IMR-90 (cell line): Measurements from ENCODE around the gene HECW1. TPM values are rescaled to one million over a fixed set of nuclear protein-coding genes. Genes with fewer than 3 reads are reported as not detected.

Experiments
- ATAC-seq: fragments of 200-7000 bp; cut with Tn5 transposase; 2 replicates; pipeline ENCODE4 v1.9.1; 2020; ENCODE audit warnings: low read depth, mild to moderate bottlenecking, moderate library complexity
- BruUV-seq: library from RNA; stranded (reverse); fragments of 400-500 nt; replicated peaks from 2 replicates; lab custom pipeline; 2021; lab: Mats Ljungman, UMichigan
- CTCF ChIA-PET: fragments of 300-600 bp; formaldehyde crosslinking; extraction: SDS; loops from one replicate; lab custom pipeline; 2021; ENCODE audit warnings: antibody characterized with exemption; lab: Yijun Ruan, JAX
- POLR2A ChIA-PET: fragments of 300-600 bp; sonication (Branson Sonifier 250); formaldehyde crosslinking; loops from one replicate; lab custom pipeline; 2022; ENCODE audit warnings: antibody characterized with exemption; ENCODE audit not compliant: unreplicated experiment; lab: Charles Lee
- DNase-seq: peaks from one replicate; pipeline ENCODE4 v3.0.0; 2013
- H2AFZ ChIP-seq: replicated peaks from 2 replicates; pipeline ENCODE3; 2013; ENCODE audit warnings: low read length, mild to moderate bottlenecking; ENCODE audit not compliant: poor library complexity
- H2AK5ac ChIP-seq: 2 replicates; pipeline ENCODE4 v1.6.1; 2013; ENCODE audit warnings: low read depth, low read length, inconsistent platforms
- H2AK9ac ChIP-seq: replicated peaks from 2 replicates; pipeline ENCODE3; 2013; ENCODE audit warnings: mild to moderate bottlenecking, low read depth, low read length, moderate library complexity; ENCODE audit not compliant: poor library complexity
- H2BK120ac ChIP-seq: 2 replicates; pipeline ENCODE4 v1.6.1; 2013; ENCODE audit warnings: low read depth, low read length, inconsistent platforms
- H2BK15ac ChIP-seq: 3 replicates; pipeline ENCODE4 v1.6.1; 2013; ENCODE audit warnings: low read depth, low read length, inconsistent platforms
- H2BK20ac ChIP-seq: 2 replicates; pipeline ENCODE4 v1.6.1; 2013; ENCODE audit warnings: low read depth, mild to moderate bottlenecking, inconsistent platforms, low read length, moderate library complexity
- H2BK5ac ChIP-seq: 2 replicates; pipeline ENCODE4 v1.6.1; 2013; ENCODE audit warnings: mild to moderate bottlenecking, low read depth, low read length, inconsistent platforms; ENCODE audit not compliant: poor library complexity, severe bottlenecking
- H3K14ac ChIP-seq: replicated peaks from 2 replicates; pipeline ENCODE4 v1.6.1; 2013; ENCODE audit warnings: low read depth, low read length, inconsistent platforms
- H3K18ac ChIP-seq: 2 replicates; pipeline ENCODE4 v1.6.1; 2013; ENCODE audit warnings: low read depth, low read length, control low read depth
- H3K23ac ChIP-seq: 2 replicates; pipeline ENCODE4 v1.6.1; 2013; ENCODE audit warnings: low read depth, low read length, inconsistent platforms
- H3K27ac ChIP-seq: 2 replicates; pipeline ENCODE4 v1.5.1; 2013; ENCODE audit warnings: mild to moderate bottlenecking, control low read depth, low read length; ENCODE audit not compliant: insufficient read depth
- H3K27me3 ChIP-seq: 2 replicates; pipeline ENCODE4 v1.6.1; 2013; ENCODE audit warnings: low read length; ENCODE audit not compliant: control insufficient read depth, insufficient read depth
- H3K36me3 ChIP-seq: 2 replicates; pipeline ENCODE4 v1.6.1; 2013; ENCODE audit warnings: low read length, mixed read lengths; ENCODE audit not compliant: control insufficient read depth, insufficient read depth
- H3K4ac ChIP-seq: 2 replicates; pipeline ENCODE4 v1.6.1; 2013; ENCODE audit warnings: low read depth, low read length, inconsistent platforms
- H3K4me1 ChIP-seq: 2 replicates; pipeline ENCODE4 v1.6.1; 2013; ENCODE audit warnings: low read length, mixed read lengths; ENCODE audit not compliant: control insufficient read depth, insufficient read depth
- H3K4me2 ChIP-seq: 2 replicates; pipeline ENCODE4 v1.6.1; 2013; ENCODE audit warnings: low read depth, mild to moderate bottlenecking, control low read depth, low read length, moderate library complexity
- H3K4me3 ChIP-seq: 2 replicates; pipeline ENCODE4 v1.5.1; 2013; ENCODE audit warnings: low read depth, mild to moderate bottlenecking, control low read depth, low read length, moderate library complexity; ENCODE audit not compliant: insufficient read depth
- H3K56ac ChIP-seq: 2 replicates; pipeline ENCODE4 v1.6.1; 2013; ENCODE audit warnings: low read length, inconsistent platforms; ENCODE audit not compliant: insufficient read depth; ENCODE audit errors: extremely low read depth
- H3K79me1 ChIP-seq, 2 experiments: 2 replicates each; pipeline ENCODE4 v1.6.1; 2013; ENCODE audit warnings: low read length in 2 of 2, inconsistent platforms in 1 of 2, low read depth in 1 of 2
- H3K9ac ChIP-seq: 2 replicates; pipeline ENCODE4 v1.6.1; 2013; ENCODE audit warnings: low read depth, low read length, control low read depth
- H3K9me1 ChIP-seq: 2 replicates; pipeline ENCODE4 v1.6.1; 2013; ENCODE audit warnings: low read length, inconsistent platforms; ENCODE audit not compliant: insufficient read depth
- H3K9me3 ChIP-seq: 2 replicates; pipeline ENCODE4 v1.6.1; 2013; ENCODE audit warnings: low read length; ENCODE audit not compliant: control insufficient read depth, insufficient read depth
- H4K20me1 ChIP-seq: 2 replicates; pipeline ENCODE4 v1.6.1; 2013; ENCODE audit warnings: low read length, inconsistent platforms; ENCODE audit not compliant: insufficient read depth
- H4K5ac ChIP-seq: 2 replicates; pipeline ENCODE4 v1.6.1; 2013; ENCODE audit warnings: mild to moderate bottlenecking, low read depth, low read length, control low read depth
- H4K8ac ChIP-seq, 2 experiments: 2 replicates each; pipeline ENCODE4 v1.6.1; 2013; ENCODE audit warnings: low read depth in 2 of 2, low read length in 2 of 2, control low read depth in 1 of 2, inconsistent platforms in 1 of 2
- H4K91ac ChIP-seq: 2 replicates; pipeline ENCODE4 v1.6.1; 2013; ENCODE audit warnings: low read depth, low read length, inconsistent platforms; ENCODE audit not compliant: insufficient read depth
- BHLHE40 ChIP-seq: fragments of 150-350 bp; IDR thresholded peaks from 2 replicates; pipeline ENCODE4 v1.6.1; 2016; ENCODE audit warnings: mild to moderate bottlenecking, low read depth, low read length
- CEBPB ChIP-seq: IDR thresholded peaks from 2 replicates; pipeline ENCODE4 v1.6.1; 2012; ENCODE audit warnings: low read depth, low read length, improper control_type of control experiment
- CHD1 ChIP-seq: IDR thresholded peaks from 2 replicates; pipeline ENCODE4 v1.6.1; 2012; ENCODE audit warnings: low read depth, low read length, improper control_type of control experiment
- MAFK ChIP-seq: IDR thresholded peaks from 2 replicates; pipeline ENCODE4 v1.6.1; 2012; ENCODE audit warnings: low read depth, low read length, improper control_type of control experiment
- MAZ ChIP-seq: IDR thresholded peaks from 2 replicates; pipeline ENCODE4 v1.6.1; 2012; ENCODE audit warnings: low read depth, mild to moderate bottlenecking, low read length, improper control_type of control experiment, moderate library complexity, borderline replicate concordance
- MXI1 ChIP-seq: IDR thresholded peaks from 2 replicates; pipeline ENCODE4 v1.6.1; 2012; ENCODE audit warnings: low read depth, mild to moderate bottlenecking, low read length, moderate library complexity, borderline replicate concordance
- NFE2L2 ChIP-seq: fragments of 150-350 bp; IDR thresholded peaks from 2 replicates; pipeline ENCODE4 v1.6.1; 2016; ENCODE audit warnings: low read depth, mild to moderate bottlenecking, low read length
- POLR2A ChIP-seq: IDR thresholded peaks from 2 replicates; pipeline ENCODE4 v1.6.1; 2012; ENCODE audit warnings: mild to moderate bottlenecking, low read depth, low read length
- RAD21 ChIP-seq: IDR thresholded peaks from 2 replicates; pipeline ENCODE4 v1.6.1; 2012; ENCODE audit warnings: low read length, improper control_type of control experiment
- RFX5 ChIP-seq: IDR thresholded peaks from 2 replicates; pipeline ENCODE4 v1.8.0; 2012; ENCODE audit warnings: low read depth, mild to moderate bottlenecking, low read length, moderate library complexity
- SMC3 ChIP-seq: fragments of 150-350 bp; IDR thresholded peaks from 2 replicates; pipeline ENCODE4 v1.6.1; 2016; ENCODE audit warnings: low read depth, mild to moderate bottlenecking, antibody characterized with exemption, low read length, moderate library complexity
- WGBS, 2 experiments: methylation state at CpG; one replicate each; pipeline versions ENCODE4 v1.1.5 to v1.1.7; 2013; ENCODE audit warnings: missing lambda C conversion rate in 2 of 2; ENCODE audit not compliant: insufficient read length in 1 of 2; ENCODE audit errors: extremely low coverage in 2 of 2; 5-methylcytosine and 5-hydroxymethylcytosine counted together
- dilution Hi-C: fragments of 300-500 bp; cut with HindIII; formaldehyde crosslinking; loops from one replicate; pipeline ENCODE4 v1.14.3; 2018; ENCODE audit warnings: low sequenced_read_pairs; ENCODE audit not compliant: unreplicated experiment
- in situ Hi-C: fragments of 300-500 bp; cut with MboI; formaldehyde crosslinking; loops from 3 replicates; pipeline ENCODE4 v1.14.3; 2019; ENCODE audit warnings: low sequenced_read_pairs, inconsistent platforms, mixed read lengths
- intact Hi-C: fragments of 100-400 bp; cut with micrococcal nuclease; formaldehyde crosslinking; loops from 2 replicates; pipeline ENCODE4 v1.10.0; 2022
- polyA plus RNA-seq, 3 experiments: library from polyadenylated mRNA; depleted of rRNA; stranded (reverse); fragments of >200 nt; gene quantifications; 2 replicates each; pipeline ENCODE4 v1.2.3, GENCODE V29; 2012; ENCODE audit warnings: low replicate concordance in 1 of 3
- total RNA-seq: library from RNA; depleted of rRNA; stranded (reverse); fragments of >200 nt; gene quantifications from 2 replicates; pipeline ENCODE4 v1.2.3, GENCODE V29; 2012
- TF ChIP-seq, protein P1 (sequence below): conservative IDR thresholded peaks from 2 replicates; pipeline ENCODE4 v1.5.1; 2012; ENCODE audit warnings: mild to moderate bottlenecking, low read depth, low read length, improper control_type of control experiment
- TF ChIP-seq, protein P2 (sequence below): fragments of 150-350 bp; IDR thresholded peaks from 2 replicates; pipeline ENCODE4 v1.6.1; 2017; ENCODE audit warnings: mild to moderate bottlenecking, antibody characterized with exemption, low read length, low read depth
- TF ChIP-seq, protein P3 (sequence below): fragments of 150-350 bp; IDR thresholded peaks from 2 replicates; pipeline ENCODE4 v1.6.1; 2016; ENCODE audit warnings: low read depth, mild to moderate bottlenecking, low read length, moderate library complexity, borderline replicate concordance

The HECW1 gene
- total and polyA plus RNA-seq, 2 of the 4 experiments (the other 2 are of a cell fraction), result 0.56 to 1.3 TPM

DNA sequence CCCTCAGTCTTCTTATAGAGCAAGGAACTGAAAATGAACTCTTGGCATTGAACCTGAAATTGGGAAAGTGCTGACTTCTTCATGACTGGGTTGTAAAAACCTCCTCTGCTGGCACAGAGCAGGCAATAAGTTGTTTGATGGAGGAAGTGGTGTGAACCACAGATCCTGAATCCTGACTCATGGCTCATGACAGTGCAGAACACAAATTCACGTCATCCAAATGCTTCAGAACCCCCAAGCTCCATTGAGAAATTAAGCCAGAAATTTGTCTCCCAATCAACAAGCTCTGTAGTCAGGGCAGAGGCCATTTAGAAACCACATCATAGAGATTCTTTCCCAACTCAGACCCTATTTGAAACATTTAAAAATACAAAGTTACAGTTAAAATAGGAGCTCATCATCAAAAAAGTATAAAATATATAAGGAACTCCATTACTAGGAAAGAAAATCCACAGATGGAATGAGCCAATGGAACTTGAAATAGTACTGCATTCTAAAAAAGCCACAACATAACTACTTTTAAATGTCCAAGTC lies 460.1 kb downstream of the HECW1 start:
- peak overlapping the region; percentile 7; the same call in 1 of the 2 replicates for H4K91ac ChIP-seq
- H3K9me3 ChIP-seq, result no peaks in the 10 kb centered on the region
- peak overlapping the region; percentile 68 for H2BK120ac ChIP-seq
- H3K23ac ChIP-seq, result 0 out of 2 replicates have a peak overlapping the region, but pooled peaks have one; percentile 36
- no peaks in the 10 kb centered on the region for H3K79me1 ChIP-seq
- H3K4ac ChIP-seq, result peak overlapping the region; percentile 76; the same call in 1 of the 2 replicates
- peaks cover 9% of the 10 kb centered on the region for H3K4me1 ChIP-seq
- no peak overlapping the region for H4K5ac ChIP-seq
- no peak overlapping the region for H2AFZ ChIP-seq
- H3K4me3 ChIP-seq, result no peak overlapping the region
- ATAC-seq (peak; percentile 80), DNase-seq (peak; percentile 100)
- 0 out of 2 replicates have a peak overlapping the region, but pooled peaks have one; percentile 10 for H2AK5ac ChIP-seq
- no peak overlapping the region; the same call in 1 of the 2 replicates for H3K9ac ChIP-seq
- H4K8ac ChIP-seq, result peak overlapping the region in 1 of 2 experiments; percentile 77; a peak in 1 of 4 replicates
- no peak overlapping the region for H2AK9ac ChIP-seq
- H3K9me1 ChIP-seq, result peaks cover 5% of the 10 kb centered on the region; the same call in 1 of the 2 replicates
- intact Hi-C loops, result loop anchor here (1.0 kb wide), 1 partner anchor 36 kb away; no protein-coding TSS in a partner anchor
- no peaks in the 10 kb centered on the region for H3K27me3 ChIP-seq
- no peaks in the 10 kb centered on the region for H3K36me3 ChIP-seq
- no TSS peak for BruUV-seq
- in situ Hi-C loops, result no loop called here
- WGBS, 2 experiments, result no CpG with 5 or more reads among the region's 1 CpG
- dilution Hi-C loops, result no loop called here
- H3K18ac ChIP-seq, result no peak overlapping the region
- H2BK20ac ChIP-seq, result peak overlapping the region; percentile 54; the same call in 1 of the 2 replicates
- H3K27ac ChIP-seq, result peak overlapping the region; percentile 83; the same call in 1 of the 2 replicates
- ChIA-PET POLR2A (interaction anchor here (1.2 kb wide), 1 partner anchor 10 kb away, joined by 6 read pairs; the partner anchor contains the start of gene STK17A), CTCF (interaction anchor here (1.3 to 5.0 kb wide), 2 partner anchors 10 to 128 kb away, joined by 3 to 41 read pairs; partner anchors contain the start of gene STK17A)
- H4K20me1 ChIP-seq, result no peaks in the 10 kb centered on the region
- no peak overlapping the region for H3K14ac ChIP-seq
- peak overlapping the region; percentile 42; the same call in 1 of the 2 replicates for H3K4me2 ChIP-seq
- peak overlapping the region; percentile 81 for H2BK5ac ChIP-seq
- no peak overlapping the region for H3K56ac ChIP-seq
- no peak overlapping the region for H2BK15ac ChIP-seq
- no peak for TF ChIP-seq RFX5
- TF ChIP-seq MAFK, result peak; percentile 90
- TF ChIP-seq, protein P1, sequence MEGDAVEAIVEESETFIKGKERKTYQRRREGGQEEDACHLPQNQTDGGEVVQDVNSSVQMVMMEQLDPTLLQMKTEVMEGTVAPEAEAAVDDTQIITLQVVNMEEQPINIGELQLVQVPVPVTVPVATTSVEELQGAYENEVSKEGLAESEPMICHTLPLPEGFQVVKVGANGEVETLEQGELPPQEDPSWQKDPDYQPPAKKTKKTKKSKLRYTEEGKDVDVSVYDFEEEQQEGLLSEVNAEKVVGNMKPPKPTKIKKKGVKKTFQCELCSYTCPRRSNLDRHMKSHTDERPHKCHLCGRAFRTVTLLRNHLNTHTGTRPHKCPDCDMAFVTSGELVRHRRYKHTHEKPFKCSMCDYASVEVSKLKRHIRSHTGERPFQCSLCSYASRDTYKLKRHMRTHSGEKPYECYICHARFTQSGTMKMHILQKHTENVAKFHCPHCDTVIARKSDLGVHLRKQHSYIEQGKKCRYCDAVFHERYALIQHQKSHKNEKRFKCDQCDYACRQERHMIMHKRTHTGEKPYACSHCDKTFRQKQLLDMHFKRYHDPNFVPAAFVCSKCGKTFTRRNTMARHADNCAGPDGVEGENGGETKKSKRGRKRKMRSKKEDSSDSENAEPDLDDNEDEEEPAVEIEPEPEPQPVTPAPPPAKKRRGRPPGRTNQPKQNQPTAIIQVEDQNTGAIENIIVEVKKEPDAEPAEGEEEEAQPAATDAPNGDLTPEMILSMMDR, result no peak
- TF ChIP-seq, protein P2, sequence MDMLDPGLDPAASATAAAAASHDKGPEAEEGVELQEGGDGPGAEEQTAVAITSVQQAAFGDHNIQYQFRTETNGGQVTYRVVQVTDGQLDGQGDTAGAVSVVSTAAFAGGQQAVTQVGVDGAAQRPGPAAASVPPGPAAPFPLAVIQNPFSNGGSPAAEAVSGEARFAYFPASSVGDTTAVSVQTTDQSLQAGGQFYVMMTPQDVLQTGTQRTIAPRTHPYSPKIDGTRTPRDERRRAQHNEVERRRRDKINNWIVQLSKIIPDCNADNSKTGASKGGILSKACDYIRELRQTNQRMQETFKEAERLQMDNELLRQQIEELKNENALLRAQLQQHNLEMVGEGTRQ, result no peak
- TF ChIP-seq, protein P3, sequence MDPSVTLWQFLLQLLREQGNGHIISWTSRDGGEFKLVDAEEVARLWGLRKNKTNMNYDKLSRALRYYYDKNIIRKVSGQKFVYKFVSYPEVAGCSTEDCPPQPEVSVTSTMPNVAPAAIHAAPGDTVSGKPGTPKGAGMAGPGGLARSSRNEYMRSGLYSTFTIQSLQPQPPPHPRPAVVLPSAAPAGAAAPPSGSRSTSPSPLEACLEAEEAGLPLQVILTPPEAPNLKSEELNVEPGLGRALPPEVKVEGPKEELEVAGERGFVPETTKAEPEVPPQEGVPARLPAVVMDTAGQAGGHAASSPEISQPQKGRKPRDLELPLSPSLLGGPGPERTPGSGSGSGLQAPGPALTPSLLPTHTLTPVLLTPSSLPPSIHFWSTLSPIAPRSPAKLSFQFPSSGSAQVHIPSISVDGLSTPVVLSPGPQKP, result no peak
- no peak for TF ChIP-seq BHLHE40
- no peak for TF ChIP-seq CHD1
- peak; percentile 4; the same call in 1 of the 2 replicates for TF ChIP-seq RAD21
- TF ChIP-seq MXI1, result no peak
- peak; percentile 30; the same call in 1 of the 2 replicates for TF ChIP-seq MAZ
- TF ChIP-seq POLR2A, result no peak
- TF ChIP-seq NFE2L2, result peak; percentile 99
- TF ChIP-seq SMC3, result no peak
- TF ChIP-seq CEBPB, result peak; percentile 85
